ENCODE data around the gene SSBP4. TPM values are rescaled to one million over a fixed set of nuclear protein-coding genes. Genes with fewer than 3 reads are reported as not detected.

Gene SSBP4
- total RNA-seq, 1 donor from 2014 or later, result 60.7 TPM

DNA sequence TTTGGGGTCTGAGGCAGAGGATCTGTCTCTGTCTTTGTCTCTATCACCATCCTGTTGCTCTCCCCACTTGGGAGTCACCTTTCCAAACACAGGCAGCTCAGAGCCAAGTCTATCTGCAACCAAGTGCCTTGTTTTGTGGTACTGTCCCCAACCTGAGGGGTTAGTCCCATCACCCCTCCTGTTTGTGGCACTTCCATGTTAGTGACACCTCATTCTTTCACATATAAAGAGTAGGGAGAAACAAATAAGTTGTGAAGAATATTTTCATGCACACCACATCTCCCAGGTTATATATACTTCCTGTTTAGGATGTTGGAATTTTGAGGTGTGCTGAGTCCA lies 29.5 kb upstream of the SSBP4 start:
- TF ChIP-seq, protein P1, sequence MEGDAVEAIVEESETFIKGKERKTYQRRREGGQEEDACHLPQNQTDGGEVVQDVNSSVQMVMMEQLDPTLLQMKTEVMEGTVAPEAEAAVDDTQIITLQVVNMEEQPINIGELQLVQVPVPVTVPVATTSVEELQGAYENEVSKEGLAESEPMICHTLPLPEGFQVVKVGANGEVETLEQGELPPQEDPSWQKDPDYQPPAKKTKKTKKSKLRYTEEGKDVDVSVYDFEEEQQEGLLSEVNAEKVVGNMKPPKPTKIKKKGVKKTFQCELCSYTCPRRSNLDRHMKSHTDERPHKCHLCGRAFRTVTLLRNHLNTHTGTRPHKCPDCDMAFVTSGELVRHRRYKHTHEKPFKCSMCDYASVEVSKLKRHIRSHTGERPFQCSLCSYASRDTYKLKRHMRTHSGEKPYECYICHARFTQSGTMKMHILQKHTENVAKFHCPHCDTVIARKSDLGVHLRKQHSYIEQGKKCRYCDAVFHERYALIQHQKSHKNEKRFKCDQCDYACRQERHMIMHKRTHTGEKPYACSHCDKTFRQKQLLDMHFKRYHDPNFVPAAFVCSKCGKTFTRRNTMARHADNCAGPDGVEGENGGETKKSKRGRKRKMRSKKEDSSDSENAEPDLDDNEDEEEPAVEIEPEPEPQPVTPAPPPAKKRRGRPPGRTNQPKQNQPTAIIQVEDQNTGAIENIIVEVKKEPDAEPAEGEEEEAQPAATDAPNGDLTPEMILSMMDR (IDR thresholded peaks at IDR 0.05; ENCODE audit: unreplicated experiment), result no peak
- Mint-ChIP-seq H3K27me3 (ENCODE audit: unreplicated experiment) (peaks cover 9% of the 10 kb centered on the region), H3K4me3 (ENCODE audit: unreplicated experiment) (no peak overlapping the region), H3K27ac (ENCODE audit: unreplicated experiment) (no peak overlapping the region), H3K36me3 (ENCODE audit: low read depth, unreplicated experiment) (no peaks in the 10 kb centered on the region), H3K4me1 (ENCODE audit: unreplicated experiment) (peaks cover 8% of the 10 kb centered on the region), H3K9me3 (ENCODE audit: unreplicated experiment) (no peaks in the 10 kb centered on the region)
- DNase-seq (ENCODE audit: low spot score), result no peak

DNA sequence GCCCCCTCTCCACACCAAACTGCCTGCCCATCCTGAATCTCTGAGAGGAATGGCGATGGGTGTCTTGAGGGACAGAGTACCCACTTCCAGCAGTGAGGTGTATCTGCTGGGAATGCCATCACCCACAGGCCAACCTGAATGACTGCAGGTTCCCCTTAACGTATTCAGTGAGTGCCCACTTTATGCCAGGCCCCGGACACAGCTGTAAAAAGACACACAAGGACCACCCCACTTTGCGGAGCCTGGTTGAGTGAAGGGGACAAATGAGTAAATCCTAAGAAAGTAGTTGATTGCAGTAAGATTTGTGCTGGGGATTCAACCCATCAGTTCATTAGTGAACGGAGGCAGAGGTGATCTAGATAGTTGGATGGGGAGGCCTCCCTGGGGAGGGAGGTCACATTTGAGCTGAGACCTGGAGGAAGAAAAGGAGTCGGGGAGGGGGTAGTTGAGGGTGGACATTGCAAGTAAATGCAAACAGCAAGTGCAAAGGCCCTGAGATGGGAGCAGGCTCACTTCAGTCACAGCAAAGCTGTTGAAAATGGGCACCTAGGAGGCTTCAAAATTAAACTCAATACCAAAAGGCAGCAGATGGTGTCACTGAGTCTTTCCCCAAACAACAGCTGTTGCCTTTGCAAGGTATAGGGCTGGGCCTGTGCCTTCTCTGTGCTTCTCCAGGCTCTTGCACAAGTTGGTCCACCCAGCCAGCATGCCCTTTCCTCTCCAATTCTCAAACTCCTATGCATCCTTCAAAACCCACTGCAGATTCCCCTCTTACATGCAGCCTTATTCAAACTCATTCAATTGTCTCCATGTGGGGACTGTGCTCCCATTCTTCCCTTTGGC lies 28.9 kb upstream of the SSBP4 start:
- Mint-ChIP-seq H3K27ac (ENCODE audit: unreplicated experiment) (no peak overlapping the region), H3K4me3 (ENCODE audit: unreplicated experiment) (no peak overlapping the region), H3K36me3 (ENCODE audit: low read depth, unreplicated experiment) (no peaks in the 10 kb centered on the region), H3K4me1 (ENCODE audit: unreplicated experiment) (peaks cover 6% of the 10 kb centered on the region), H3K9me3 (ENCODE audit: unreplicated experiment) (no peaks in the 10 kb centered on the region), H3K27me3 (ENCODE audit: unreplicated experiment) (peaks cover 8% of the 10 kb centered on the region)
- DNase-seq (ENCODE audit: low spot score), result no peak
- TF ChIP-seq, protein P1 (IDR thresholded peaks at IDR 0.05; ENCODE audit: unreplicated experiment), result no peak

DNA sequence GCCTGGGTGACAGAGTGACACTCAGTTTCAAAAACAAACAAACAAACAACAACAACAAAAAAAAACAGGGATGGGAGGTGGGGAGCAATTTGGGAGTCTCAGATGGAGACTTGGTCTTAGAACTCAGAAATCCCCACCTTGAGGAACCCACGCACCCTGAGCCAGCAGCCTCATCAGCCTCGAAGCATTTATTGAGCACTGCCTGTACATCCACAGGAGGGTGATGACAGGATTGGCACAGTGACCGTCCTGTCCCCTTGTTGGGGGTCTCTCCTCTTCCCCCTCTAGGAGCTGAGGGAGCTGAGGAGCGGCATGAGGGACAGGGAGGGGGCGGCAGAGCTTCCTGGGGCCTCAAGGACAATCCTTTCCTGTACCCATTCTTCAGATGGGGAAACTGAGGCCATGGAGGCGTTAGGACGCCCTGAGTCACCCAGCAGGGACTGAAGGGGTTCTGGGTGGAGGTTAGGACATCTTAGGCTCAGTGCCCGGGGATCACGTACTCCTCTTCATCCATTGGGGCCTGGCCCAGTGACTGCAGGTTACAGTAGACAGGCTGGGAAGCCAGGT lies 27.6 kb upstream of the SSBP4 start:
- TF ChIP-seq, protein P1 (IDR thresholded peaks at IDR 0.05; ENCODE audit: unreplicated experiment), result no peak
- Mint-ChIP-seq H3K27ac (ENCODE audit: unreplicated experiment) (no peak overlapping the region), H3K27me3 (ENCODE audit: unreplicated experiment) (peaks cover 7% of the 10 kb centered on the region), H3K4me3 (ENCODE audit: unreplicated experiment) (no peak overlapping the region), H3K9me3 (ENCODE audit: unreplicated experiment) (no peaks in the 10 kb centered on the region), H3K36me3 (ENCODE audit: low read depth, unreplicated experiment) (no peaks in the 10 kb centered on the region), H3K4me1 (ENCODE audit: unreplicated experiment) (no peaks in the 10 kb centered on the region)
- DNase-seq (ENCODE audit: low spot score), result no peak

DNA sequence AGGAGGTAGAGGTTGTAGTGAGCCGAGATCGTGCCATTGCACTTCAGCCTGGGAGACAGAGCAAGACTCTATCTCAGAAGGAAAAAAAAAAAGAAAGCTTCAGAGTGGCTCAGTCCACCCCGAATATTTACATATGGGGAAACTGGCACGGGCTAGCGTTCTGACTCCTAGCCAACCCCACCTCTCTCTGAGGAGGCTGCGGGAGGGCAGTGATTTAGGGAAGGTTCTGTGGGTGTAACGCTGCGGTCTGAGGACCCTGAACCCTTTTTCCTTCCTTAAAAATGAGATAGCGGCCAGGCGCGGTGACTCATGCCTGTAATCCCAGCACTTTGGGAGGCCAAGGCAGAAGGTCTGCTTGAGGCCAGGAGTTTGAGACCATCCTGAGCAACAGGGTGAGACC lies 26.8 kb upstream of the SSBP4 start:
- H3K9me3 Mint-ChIP-seq (ENCODE audit: unreplicated experiment), result no peaks in the 10 kb centered on the region

More for the DNA sequence above, 26.8 kb upstream of the SSBP4 start:
- DNase-seq (ENCODE audit: low spot score), result no peak
- H3K36me3 Mint-ChIP-seq (ENCODE audit: low read depth, unreplicated experiment), result no peaks in the 10 kb centered on the region
- H3K27me3 Mint-ChIP-seq (ENCODE audit: unreplicated experiment), result peaks cover 7% of the 10 kb centered on the region
- TF ChIP-seq, protein P1 (IDR thresholded peaks at IDR 0.05; ENCODE audit: unreplicated experiment), result no peak
- no peaks in the 10 kb centered on the region for H3K4me1 Mint-ChIP-seq (ENCODE audit: unreplicated experiment)
- H3K27ac Mint-ChIP-seq (ENCODE audit: unreplicated experiment), result no peak overlapping the region
- H3K4me3 Mint-ChIP-seq (ENCODE audit: unreplicated experiment), result no peak overlapping the region
